ENCODE data around the gene OPTC.

The OPTC gene

GRCh38 chr1:203546274-203546673 is 52.3 kb downstream of the OPTC start:
- Histone ChIP-seq H3K27ac (ENCODE audit: low read depth, low read length) (no peak overlapping the region), H3K9ac (ENCODE audit: low read length) (no peak overlapping the region), H4K20me1 (ENCODE audit: low read depth, low read length) (no peaks in the 10 kb centered on the region), H3K9me3 (ENCODE audit: insufficient read depth, low read length) (no peaks in the 10 kb centered on the region), H3K36me3 (ENCODE audit: low read length) (no peaks in the 10 kb centered on the region), H3K4me2 (ENCODE audit: low read depth, low read length, poor library complexity, severe bottlenecking) (no peak overlapping the region), H3K9me2 (replicated peaks; ENCODE audit: insufficient read depth, low read length) (no peaks in the 10 kb centered on the region), H3K27me3 (ENCODE audit: low read length) (no peaks in the 10 kb centered on the region), H3K79me2 (ENCODE audit: insufficient read depth, low read length) (no peaks in the 10 kb centered on the region), H3F3A (ENCODE audit: insufficient read depth) (no peaks in the 10 kb centered on the region), H3K4me3 (ENCODE audit: insufficient read depth, low read length, poor library complexity, severe bottlenecking) (no peak overlapping the region), H2AFZ (ENCODE audit: low read depth, low read length, severe bottlenecking) (no peak overlapping the region)
- TF ChIP-seq EZH2phosphoT487 (conservative IDR thresholded peaks at IDR 0.05; ENCODE audit: low read length), result no peak
- no peak for TF ChIP-seq CTCF (IDR thresholded peaks at IDR 0.05; ENCODE audit: insufficient read depth, low read length, poor library complexity, severe bottlenecking)

GRCh38 chr1:203547147-203547546 is 53.2 kb downstream of the OPTC start:
- no peaks in the 10 kb centered on the region for H3K27me3 ChIP-seq (ENCODE audit: low read length)
- no peak for TF ChIP-seq EZH2phosphoT487 (conservative IDR thresholded peaks at IDR 0.05; ENCODE audit: low read length)
- TF ChIP-seq CTCF (IDR thresholded peaks at IDR 0.05; ENCODE audit: insufficient read depth, low read length, poor library complexity, severe bottlenecking), result no peak
- no peaks in the 10 kb centered on the region for H3K9me3 ChIP-seq (ENCODE audit: insufficient read depth, low read length)
- no peak overlapping the region for H3K4me2 ChIP-seq (ENCODE audit: low read depth, low read length, poor library complexity, severe bottlenecking)
- no peaks in the 10 kb centered on the region for H3K36me3 ChIP-seq (ENCODE audit: low read length)
- no peak overlapping the region for H3K4me3 ChIP-seq (ENCODE audit: insufficient read depth, low read length, poor library complexity, severe bottlenecking)
- no peaks in the 10 kb centered on the region for H3K9me2 ChIP-seq (replicated peaks; ENCODE audit: insufficient read depth, low read length)
- no peak overlapping the region for H3K9ac ChIP-seq (ENCODE audit: low read length)
- H2AFZ ChIP-seq (ENCODE audit: low read depth, low read length, severe bottlenecking), result no peak overlapping the region
- H3K27ac ChIP-seq (ENCODE audit: low read depth, low read length), result no peak overlapping the region
- no peaks in the 10 kb centered on the region for H3F3A ChIP-seq (ENCODE audit: insufficient read depth)
- H3K79me2 ChIP-seq (ENCODE audit: insufficient read depth, low read length), result no peaks in the 10 kb centered on the region
- H4K20me1 ChIP-seq (ENCODE audit: low read depth, low read length), result no peaks in the 10 kb centered on the region

GRCh38 chr1:203547771-203548421 is 53.9 kb downstream of the OPTC start:
- Histone ChIP-seq H2AFZ (ENCODE audit: low read depth, low read length, severe bottlenecking) (no peak overlapping the region), H3K36me3 (ENCODE audit: low read length) (no peaks in the 10 kb centered on the region), H3K9me2 (replicated peaks; ENCODE audit: insufficient read depth, low read length) (no peaks in the 10 kb centered on the region), H3F3A (ENCODE audit: insufficient read depth) (no peaks in the 10 kb centered on the region), H3K9me3 (ENCODE audit: insufficient read depth, low read length) (no peaks in the 10 kb centered on the region), H3K9ac (ENCODE audit: low read length) (no peak overlapping the region), H3K4me3 (ENCODE audit: insufficient read depth, low read length, poor library complexity, severe bottlenecking) (no peak overlapping the region), H3K27me3 (ENCODE audit: low read length) (no peaks in the 10 kb centered on the region), H3K4me2 (ENCODE audit: low read depth, low read length, poor library complexity, severe bottlenecking) (no peak overlapping the region), H3K27ac (ENCODE audit: low read depth, low read length) (no peak overlapping the region), H4K20me1 (ENCODE audit: low read depth, low read length) (no peaks in the 10 kb centered on the region), H3K79me2 (ENCODE audit: insufficient read depth, low read length) (no peaks in the 10 kb centered on the region)
- TF ChIP-seq CTCF (IDR thresholded peaks at IDR 0.05; ENCODE audit: insufficient read depth, low read length, poor library complexity, severe bottlenecking), result no peak
- no peak for TF ChIP-seq EZH2phosphoT487 (conservative IDR thresholded peaks at IDR 0.05; ENCODE audit: low read length)

Data from SU-DHL-6 (cell line).